ENCODE measurements around the gene GRM6. TPM values are rescaled to one million over a fixed set of nuclear protein-coding genes. Genes with fewer than 3 reads are reported as not detected.

GRM6 gene
- total RNA-seq, 1 donor = not detected

GRCh38 chr5:178992291-178992895 is 2.7 kb downstream of the GRM6 start:
- DNase-seq (ENCODE audit: low read depth) = no peak

GRCh38 chr5:178991190-178992145 is 3.7 kb downstream of the GRM6 start:
- TF ChIP-seq CTCF (IDR thresholded peaks at IDR 0.05; ENCODE audit: insufficient read depth, low read depth, low read length) = no peak
- no peak overlapping the region for H3K4me3 ChIP-seq (ENCODE audit: low read depth, low read length)
- no peak for DNase-seq (ENCODE audit: low read depth)

More at GRCh38 chr5:178992291-178992895, 2.7 kb downstream of the GRM6 start:
- H3K4me3 ChIP-seq (ENCODE audit: low read depth, low read length) = no peak overlapping the region
- TF ChIP-seq CTCF (IDR thresholded peaks at IDR 0.05; ENCODE audit: insufficient read depth, low read depth, low read length) = no peak

GRCh38 chr5:178990491-178990890 is 4.6 kb downstream of the GRM6 start:
- no peak for DNase-seq (ENCODE audit: low read depth)
- H3K4me3 ChIP-seq (ENCODE audit: low read depth, low read length) = no peak overlapping the region
- no peak for TF ChIP-seq CTCF (IDR thresholded peaks at IDR 0.05; ENCODE audit: insufficient read depth, low read depth, low read length)

- no peak overlapping the region for H3K4me3 ChIP-seq (ENCODE audit: low read depth, low read length)
- no peak for TF ChIP-seq CTCF (IDR thresholded peaks at IDR 0.05; ENCODE audit: insufficient read depth, low read depth, low read length)
- no peak for DNase-seq (ENCODE audit: low read depth)
Measured at GRCh38 chr5:178989311-178989710, 5.8 kb downstream of the GRM6 start.

- no peak for TF ChIP-seq CTCF (IDR thresholded peaks at IDR 0.05; ENCODE audit: insufficient read depth, low read depth, low read length)
- H3K4me3 ChIP-seq (ENCODE audit: low read depth, low read length) = no peak overlapping the region
- no peak for DNase-seq (ENCODE audit: low read depth)
Measured at GRCh38 chr5:178988436-178989220, 6.5 kb downstream of the GRM6 start.

- H3K4me3 ChIP-seq (ENCODE audit: low read depth, low read length) = no peak overlapping the region
- DNase-seq (ENCODE audit: low read depth) = no peak
- TF ChIP-seq CTCF (IDR thresholded peaks at IDR 0.05; ENCODE audit: insufficient read depth, low read depth, low read length) = no peak
Measured at GRCh38 chr5:178986326-178986960, 8.7 kb downstream of the GRM6 start.

All from fibroblast of villous mesenchyme (primary cell).